GM18507 (cell line): ENCODE results near the gene FBXW2.
"Not testable (repeated sequence)": the region's sequence is repeated elsewhere in the genome, so short reads cannot be mapped to it uniquely, and the experiment has no call there.

Experiments
- DNase-seq: peaks from one replicate; pipeline ENCODE4 v3.0.0; 2011; ENCODE audit warnings: low read depth; ENCODE audit not compliant: insufficient read length; ENCODE audit errors: extremely low spot score
- FAIRE-seq: peaks from 2 replicates; lab custom pipeline; 2011; peaks lifted over from hg19 to GRCh38; lab: Jason Lieb, UNC

FBXW2 gene

GRCh38 chr9:120755044-120755443 lies 38.2 kb downstream of the FBXW2 start:
- DNase-seq = no peak
- FAIRE-seq = no peak

DNA sequence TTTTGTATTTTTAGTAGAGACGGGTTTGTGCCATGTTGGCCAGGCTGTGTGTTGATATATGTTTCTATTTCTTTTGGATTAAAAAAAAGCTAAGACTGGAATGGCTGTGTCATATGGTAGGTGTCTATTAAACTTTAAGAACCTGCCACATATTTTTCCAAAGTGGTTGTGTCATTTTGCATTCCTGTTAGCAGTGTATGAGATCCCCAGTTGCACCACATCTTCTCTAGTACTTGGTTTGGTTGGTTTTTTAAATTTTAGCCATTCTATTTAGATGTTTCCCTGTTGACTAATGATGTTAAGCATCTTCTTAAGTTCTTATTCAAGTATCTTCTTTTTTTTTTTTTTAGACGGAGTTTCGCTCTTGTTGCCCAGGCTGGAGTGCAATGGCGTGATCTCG lies 42.8 kb downstream of the FBXW2 start:
- FAIRE-seq = no peak
- no peak for DNase-seq

DNA sequence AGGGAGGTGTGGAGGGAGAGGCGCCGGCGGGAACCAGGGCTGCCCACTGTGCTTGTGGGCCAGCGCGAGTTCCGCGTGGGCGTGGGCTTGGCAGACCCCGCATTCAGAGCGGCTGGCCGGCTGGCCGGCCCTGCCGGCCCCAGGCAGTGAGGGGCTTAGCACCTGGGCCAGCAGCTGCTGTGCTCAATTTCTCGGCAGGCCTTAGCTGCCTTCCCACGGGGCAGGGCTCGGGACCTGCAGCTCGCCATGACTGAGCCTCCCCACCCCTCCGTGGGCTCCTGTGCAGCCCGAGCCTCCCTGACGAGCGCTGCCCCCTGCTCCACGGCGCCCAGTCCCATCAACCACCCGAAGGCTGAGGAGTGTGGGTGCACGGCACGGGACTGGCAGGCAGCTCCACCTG lies 46.9 kb downstream of the FBXW2 start:
- not testable (repeated sequence) for DNase-seq, FAIRE-seq

DNA sequence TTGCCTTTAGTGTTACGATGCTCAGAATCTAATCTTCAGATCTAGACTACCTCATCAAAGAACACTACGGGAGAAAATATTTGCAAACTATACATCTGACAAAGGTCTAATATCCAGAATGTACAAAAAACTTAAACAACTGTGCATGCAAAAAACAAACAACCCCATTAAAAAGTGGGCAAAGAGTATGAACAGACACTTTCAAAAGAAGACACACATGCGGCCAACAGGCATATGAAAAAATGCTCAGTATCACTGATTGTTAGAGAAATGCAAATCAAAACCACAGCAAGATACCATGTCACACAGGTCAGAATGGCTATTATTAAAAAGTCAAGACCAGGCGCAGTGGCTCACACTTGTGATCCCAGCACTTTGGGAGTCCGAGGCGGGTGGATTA lies 47.9 kb downstream of the FBXW2 start:
- no peak for FAIRE-seq
- no peak for DNase-seq

DNA sequence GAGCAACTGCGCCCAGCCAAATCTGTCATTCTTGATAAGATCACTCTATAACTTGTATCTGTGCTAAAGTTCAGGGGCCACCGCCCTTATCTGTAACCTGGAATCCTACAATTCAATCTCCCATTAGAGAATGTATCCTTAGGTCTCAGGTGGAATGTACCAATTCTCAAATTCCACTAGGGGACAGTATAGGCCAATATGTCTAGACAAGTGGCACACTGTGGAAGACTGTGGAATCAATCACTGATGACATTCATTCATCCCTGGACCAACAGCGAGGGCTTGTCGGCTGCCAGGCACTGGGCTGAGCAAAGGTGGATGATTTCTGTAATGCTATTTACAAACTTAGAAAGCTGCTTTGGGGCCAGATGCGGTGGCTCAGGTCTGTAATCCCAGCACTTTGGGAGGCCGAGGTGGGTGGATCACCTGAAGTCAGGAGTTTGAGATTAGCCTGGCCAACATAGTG lies 50.2 kb downstream of the FBXW2 start:
- DNase-seq (peak; percentile 48), FAIRE-seq (peak; percentile 12)

DNA sequence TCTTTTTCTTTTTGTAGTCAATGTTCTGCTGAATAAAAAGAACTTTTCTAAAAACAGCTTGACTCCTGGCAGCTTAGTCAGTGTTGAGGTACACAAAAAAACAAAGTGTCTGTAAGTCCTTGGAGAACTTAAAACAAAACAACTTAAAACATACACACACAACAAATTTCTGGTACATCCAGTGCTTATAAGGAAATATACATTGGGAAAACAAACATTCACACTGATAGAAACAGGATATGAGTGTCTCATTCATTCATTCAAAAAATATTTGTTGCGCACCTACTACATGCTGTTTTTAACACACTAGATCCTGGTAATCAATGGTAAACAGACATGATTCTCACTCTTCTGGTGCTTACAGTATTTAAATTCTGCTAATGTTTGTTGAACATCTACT lies 51.5 kb downstream of the FBXW2 start:
- no peak for FAIRE-seq
- DNase-seq = no peak

- DNase-seq (no peak), FAIRE-seq (no peak)
These were observed 52.0 kb downstream of the FBXW2 start for GRCh38 chr9:120741191-120741590.

DNA sequence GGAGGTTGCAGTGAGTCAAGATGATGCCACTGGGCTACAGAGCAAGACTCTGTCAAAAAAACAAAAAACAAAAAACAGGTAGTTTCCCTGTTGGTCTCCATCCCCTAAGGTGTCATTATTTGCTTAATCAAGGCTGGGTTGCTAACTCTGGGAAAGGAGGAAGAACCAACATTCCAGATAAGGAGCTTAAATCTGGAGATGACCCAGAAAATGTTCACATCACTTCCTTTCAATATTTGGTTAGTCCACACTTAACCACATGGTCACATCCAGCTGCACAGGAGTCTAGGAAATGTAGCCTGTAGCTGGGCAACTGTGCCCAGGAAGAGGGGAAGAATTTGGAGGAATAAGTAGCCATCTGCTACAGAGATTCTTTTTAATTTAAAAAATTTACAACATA lies 53.1 kb downstream of the FBXW2 start:
- DNase-seq = no peak
- no peak for FAIRE-seq

DNA sequence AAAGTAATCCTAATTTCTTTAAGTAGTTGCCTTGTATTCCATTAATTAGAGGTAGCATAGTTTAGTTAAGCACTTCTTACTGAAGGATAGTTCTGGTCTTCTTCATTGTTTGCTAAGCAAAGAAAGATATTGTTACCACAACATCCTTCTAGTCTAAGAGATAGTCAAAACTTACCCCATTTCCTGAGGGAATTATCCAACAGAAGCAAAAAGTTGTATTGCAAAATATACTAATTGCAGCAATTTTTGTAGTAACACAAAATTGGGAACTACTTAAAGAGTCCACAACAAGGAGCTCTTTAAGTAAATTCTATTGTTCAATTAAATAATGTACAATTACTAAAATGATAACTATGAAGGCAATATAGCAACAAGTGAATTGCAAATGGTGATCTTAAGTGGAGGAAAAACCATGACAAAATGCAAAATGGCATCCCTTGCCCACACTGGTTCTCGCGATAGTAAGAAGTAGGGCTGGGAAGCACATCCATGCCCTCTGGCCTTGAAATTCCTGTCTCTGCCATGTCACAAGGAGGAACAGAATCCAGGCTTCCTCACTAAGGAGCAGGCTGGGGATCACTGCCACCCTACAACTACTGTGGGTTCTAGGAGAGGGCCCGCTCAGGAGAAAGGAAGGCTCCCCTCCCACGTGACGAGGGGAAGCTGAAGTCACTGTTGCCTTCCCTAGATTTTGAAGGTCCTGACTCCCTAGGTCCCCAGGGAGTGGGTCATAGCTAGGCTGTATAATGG lies 55.6 kb downstream of the FBXW2 start:
- DNase-seq (no peak), FAIRE-seq (no peak)

DNA sequence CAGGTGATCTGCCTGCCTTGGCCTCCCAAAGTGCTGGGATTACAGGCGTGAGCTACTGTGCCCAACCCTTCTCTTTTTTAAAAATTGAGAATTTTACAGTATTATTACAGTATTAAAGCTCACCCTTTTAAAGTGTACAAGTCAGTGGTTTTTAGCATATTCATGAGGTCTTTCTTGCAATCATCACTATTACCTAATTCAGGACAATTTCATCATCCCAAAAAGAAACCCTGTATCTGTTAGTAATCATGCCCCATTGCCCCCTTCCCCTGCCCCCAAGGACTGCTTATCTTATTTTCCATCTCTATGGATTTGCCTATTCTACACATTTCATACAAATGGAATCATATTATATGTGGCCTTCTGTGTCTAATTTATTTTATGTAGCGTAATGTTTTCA lies 56.3 kb downstream of the FBXW2 start:
- no peak for FAIRE-seq
- DNase-seq = no peak

DNA sequence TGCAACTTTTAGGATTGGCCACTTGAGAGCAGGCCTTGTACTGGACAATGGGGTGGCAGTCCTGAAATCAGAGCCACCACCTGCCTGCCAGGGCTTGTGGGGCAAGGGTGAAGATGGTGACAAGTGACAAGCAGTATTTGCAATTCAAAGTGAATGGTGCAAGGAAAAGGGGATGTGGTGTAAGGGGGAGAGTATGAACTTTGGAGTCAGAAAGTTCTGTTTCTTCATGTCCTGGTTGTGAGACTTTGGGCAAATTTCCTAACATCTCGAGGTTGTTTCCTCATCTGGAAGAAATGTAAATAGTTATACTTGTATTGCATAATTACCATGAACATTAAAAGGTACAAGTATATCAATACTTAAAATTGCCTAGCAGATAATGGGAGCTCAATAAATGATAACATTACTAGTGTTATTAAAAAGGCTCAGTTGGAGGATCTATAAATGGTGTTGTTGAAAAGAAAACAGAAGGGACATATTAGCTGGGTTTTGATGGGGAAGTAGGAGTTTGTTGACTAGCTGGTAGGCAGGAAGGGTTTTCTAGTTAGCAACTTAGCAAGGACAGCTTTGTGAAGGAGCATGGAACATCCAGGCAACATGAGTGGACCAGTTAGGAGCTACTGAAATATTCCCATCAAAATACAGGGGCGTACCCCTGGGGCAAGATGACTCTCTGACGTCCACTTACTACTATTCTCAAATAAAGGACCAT lies 57.6 kb downstream of the FBXW2 start:
- no peak for DNase-seq
- FAIRE-seq = no peak

- DNase-seq = no peak
- FAIRE-seq = no peak
These were observed 58.4 kb downstream of the FBXW2 start for GRCh38 chr9:120734607-120735410.

GRCh38 chr9:120733190-120733589 lies 60.0 kb downstream of the FBXW2 start:
- no peak for DNase-seq
- FAIRE-seq = no peak

DNA sequence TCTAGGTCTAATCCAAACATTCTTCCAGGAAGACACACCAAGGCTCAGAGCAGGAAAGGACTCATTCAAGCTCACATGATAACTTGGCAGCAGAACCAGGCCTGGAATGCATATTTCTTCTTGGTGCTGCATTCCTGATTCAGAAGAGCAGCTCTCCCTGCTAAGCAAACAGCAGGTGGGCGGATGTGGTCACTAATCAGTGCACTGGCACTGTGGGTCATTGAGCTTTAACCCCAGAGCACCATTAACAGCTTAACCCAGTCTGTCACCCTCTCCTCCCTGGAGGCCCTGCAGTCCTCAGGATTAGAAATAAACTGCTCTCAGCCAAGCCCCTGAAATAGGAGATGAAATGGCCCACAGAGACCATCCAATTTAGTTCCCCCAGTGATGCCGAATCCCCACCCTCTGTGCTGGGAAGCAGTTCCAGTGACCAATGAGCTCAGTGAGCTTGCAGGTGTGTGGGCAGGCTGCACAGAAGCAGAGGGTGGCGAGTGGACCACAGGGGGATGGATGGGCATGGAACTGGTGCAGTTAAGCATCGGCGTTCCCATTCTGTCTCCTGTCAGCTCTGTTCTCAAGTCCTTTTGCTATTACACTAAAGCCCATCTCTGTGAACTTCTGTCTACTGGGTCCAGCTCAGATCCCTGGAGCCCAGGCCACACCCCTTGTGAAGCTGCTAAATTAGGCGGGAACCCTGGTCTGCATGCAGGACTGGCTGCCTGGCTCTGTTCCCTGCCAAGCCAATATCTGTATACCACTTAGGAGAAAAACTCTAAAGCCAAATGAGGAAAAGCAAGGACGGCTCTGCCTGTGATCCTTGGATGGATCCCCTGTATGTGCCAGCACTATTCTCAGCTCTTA lies 62.3 kb downstream of the FBXW2 start:
- FAIRE-seq = peak; percentile 49
- DNase-seq = no peak

GRCh38 chr9:120729791-120730241 lies 63.4 kb downstream of the FBXW2 start:
- FAIRE-seq = no peak
- no peak for DNase-seq

DNA sequence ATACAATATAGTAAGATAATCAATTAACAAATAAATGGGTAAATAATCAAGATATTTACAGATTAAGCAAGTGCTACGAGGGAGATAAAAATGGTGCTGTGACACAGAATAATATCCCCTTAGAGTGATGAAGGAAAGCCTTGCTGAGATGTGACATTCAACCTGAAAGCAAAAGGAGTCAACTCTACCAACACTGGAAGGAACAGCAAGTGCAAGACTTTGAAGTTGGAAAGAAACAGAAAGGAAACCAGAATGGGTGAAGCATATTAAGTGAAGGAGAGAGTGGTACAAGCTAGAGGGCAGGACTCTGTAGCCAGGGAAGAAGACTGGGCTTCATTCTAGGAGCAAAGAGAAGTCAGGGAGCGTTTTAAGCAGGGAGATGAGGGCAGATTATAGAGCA lies 66.7 kb downstream of the FBXW2 start:
- DNase-seq (no peak), FAIRE-seq (no peak)

DNA sequence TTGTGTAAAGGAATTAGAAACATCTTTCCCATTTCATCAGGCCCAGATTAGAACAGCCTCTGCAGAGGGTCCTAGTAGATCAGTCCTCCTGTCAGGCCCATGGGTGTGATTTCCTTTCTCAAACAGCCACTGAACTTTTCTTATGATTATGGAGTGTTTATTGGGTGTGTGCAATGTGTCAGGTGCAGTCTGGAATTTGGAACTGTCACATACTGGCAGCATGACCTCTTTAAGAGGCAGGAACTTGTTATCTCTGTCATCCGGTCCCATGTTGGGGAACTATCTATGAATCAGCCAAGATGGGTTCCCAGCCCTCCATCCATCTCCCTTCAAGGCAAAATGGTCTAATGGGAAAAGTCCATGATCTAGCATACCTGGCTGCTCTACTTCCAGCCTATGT lies 67.3 kb downstream of the FBXW2 start:
- no peak for FAIRE-seq
- DNase-seq = no peak

GRCh38 chr9:120724757-120725400 lies 68.3 kb downstream of the FBXW2 start:
- FAIRE-seq (no peak), DNase-seq (no peak)

DNA sequence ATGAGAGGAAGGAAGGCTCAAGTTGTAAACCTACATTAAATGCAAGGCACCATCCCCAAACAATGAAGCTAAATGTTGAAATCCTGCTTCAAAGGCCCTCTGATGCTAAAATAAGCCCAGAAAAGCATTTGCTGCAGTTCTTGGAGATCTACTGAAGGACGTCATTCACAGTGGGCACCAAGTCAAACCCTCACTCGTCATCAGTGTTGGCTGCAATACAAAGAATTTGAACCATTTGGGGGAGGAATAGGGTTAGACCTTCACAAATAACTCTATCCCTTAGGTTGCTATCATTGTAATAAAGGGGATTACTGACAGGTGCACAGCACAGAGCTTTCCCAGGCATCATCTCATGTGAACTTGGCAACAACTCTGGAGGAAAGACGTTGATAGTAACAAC lies 69.7 kb downstream of the FBXW2 start:
- no peak for FAIRE-seq
- no peak for DNase-seq
